Cardiac septum (tissue), 1 donor: ENCODE data around the gene GOT1. TPM values are rescaled to one million over a fixed set of nuclear protein-coding genes. Genes with fewer than 3 reads are reported as not detected.

Experiments
- DNase-seq: peaks from one replicate; pipeline ENCODE4 v3.0.0-alpha.2; 2020; ENCODE audit warnings: low spot score
- intact Hi-C: fragments of 100-400 bp; cut with DNase I; formaldehyde crosslinking; loops from one replicate; pipeline ENCODE4 v1.14.0; 2022
- total RNA-seq: library from RNA; stranded (reverse); fragmentation: NEBNext Ultra II Directional; extraction: Animal tissue kit (Norgen Biotek cat#: 25700); gene quantifications from one replicate; pipeline ENCODE4 v1.2.1, GENCODE V29; 2021
- donor health status: DM: no; HTN: no; CAD: no.

GOT1 gene
- total RNA-seq, 1 donor from 2014 or later: 390 TPM

- intact Hi-C loops: no loop called here
- no peak for DNase-seq
Measured at GRCh38 chr10:99406149-99406548, 24.3 kb downstream of the GOT1 start.

GRCh38 chr10:99403674-99404073 is 26.8 kb downstream of the GOT1 start:
- intact Hi-C loops: no loop called here
- DNase-seq: no peak

DNA sequence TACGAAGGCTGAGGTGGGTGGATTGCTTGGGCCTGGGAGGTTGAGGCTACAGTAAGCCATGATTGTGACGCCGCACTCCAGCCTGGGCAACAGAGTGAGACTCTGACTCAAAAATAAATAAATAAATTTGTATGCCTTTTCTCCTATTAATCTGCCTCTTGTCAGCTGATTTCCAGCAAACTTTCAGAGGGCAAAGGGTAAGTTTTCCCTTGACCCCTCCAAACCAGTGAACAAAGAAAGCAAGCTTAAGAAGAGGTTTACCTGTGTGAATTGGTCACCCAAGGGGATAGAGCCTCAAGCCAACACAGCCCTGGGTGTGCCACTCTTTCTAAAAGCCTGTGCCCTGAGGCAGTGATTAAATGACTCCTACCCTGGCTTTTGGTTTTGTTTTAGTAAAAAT is 30.8 kb downstream of the GOT1 start:
- intact Hi-C loops: no loop called here
- no peak for DNase-seq

DNA sequence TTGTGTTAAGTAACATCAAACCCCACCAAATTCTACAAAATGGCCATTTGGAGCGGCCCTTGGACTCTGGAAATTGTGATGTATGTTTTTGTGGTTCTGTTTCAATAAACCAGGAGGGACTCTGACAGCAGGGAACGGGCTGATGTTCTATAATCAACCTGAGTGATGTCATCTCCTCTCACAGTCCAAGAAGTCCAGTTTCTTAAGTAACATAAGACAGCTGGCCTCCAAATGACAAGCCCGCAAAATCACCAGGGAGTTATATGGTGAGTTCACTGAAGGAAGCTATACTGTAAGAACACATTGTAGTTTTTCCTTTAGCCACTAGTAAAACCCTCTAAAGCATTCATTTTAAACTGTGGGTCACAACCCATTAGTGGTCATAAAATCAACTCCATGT is 34.0 kb downstream of the GOT1 start:
- DNase-seq: no peak
- intact Hi-C loops: no loop called here

- DNase-seq: no peak
- intact Hi-C loops: no loop called here
Measured at GRCh38 chr10:99395750-99396445, 34.5 kb downstream of the GOT1 start.

DNA sequence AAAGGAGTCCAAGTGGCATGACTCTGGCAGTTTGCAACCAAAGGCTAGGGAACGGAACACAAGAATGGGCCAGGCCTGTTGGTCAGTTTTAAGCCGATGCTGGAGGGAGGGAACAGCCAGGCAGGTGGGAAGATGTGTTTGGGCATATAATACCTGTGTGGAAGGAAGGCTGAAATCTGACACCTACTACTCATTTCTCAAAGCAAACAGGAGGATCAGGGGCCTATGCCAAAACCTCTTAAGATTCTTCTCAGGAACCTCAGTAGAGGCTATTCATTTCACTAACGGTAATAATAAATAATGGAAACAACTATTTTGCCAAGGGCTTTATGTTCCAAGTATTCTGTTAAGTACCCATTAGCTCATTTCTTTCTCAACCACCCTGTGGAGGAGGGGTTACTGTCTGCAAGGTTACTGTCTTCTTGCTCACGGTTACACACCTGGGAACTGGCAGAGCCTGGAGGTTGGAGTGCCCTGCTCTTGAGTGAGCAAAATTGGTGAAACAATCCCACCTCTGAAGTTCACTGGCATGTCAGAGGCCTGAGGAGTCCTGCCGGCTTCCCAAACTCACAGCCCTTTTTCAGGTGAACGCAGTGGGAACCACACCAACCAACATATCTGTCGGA is 35.5 kb downstream of the GOT1 start:
- no peak for DNase-seq
- intact Hi-C loops: loop anchor here (5.0 kb wide), 1 partner anchor 37 kb away; the partner anchor contains the start of gene GOT1

DNA sequence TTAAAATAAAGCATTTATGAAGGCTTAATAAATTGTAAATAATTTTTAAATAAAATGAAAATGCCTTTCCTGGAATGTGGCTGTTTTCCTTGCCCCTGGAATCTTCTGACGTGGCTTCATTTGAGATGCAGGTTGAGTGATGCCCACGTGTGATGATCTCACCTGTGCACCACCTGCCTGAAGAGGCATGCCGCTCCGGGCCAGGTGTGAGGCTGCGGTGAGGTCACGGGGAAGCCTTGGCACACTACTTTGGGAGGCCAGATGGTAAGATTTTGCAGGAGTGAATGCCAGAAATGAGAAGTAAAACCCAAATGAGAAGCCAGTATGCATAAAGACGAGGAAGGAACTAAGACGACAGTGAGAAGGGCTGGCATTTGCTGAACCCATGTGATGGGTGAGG is 36.2 kb downstream of the GOT1 start:
- intact Hi-C loops: loop anchor here (5.0 kb wide), 1 partner anchor 38 kb away; the partner anchor contains the start of gene GOT1
- no peak for DNase-seq

DNA sequence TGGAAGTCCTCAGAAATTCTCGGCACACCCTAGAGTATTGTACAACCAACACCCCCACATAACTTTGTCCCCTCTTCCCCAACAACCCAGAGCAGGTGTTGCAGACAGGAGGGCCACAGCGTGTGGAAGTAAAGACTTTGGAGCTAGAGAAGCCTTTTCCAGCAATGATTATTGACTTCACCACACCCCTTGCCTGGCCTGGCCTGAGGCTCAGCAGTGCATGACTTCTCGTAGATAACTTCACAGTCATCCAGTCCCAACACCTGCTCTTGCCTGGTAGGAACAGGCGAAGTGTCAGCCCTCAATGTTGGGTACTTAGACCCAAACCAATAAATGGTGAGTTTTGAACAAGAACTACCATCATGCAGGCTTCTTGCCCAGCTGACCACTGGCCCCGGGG is 36.7 kb downstream of the GOT1 start:
- intact Hi-C loops: loop anchor here (2.0 to 5.0 kb wide), 2 partner anchors 39 to 219 kb away; partner anchors contain the start of gene GOT1
- no peak for DNase-seq

- intact Hi-C loops: loop anchor here (2.0 to 5.0 kb wide), 2 partner anchors 39 to 220 kb away; partner anchors contain the start of gene GOT1
- DNase-seq: no peak
Measured at GRCh38 chr10:99393036-99393435, 37.4 kb downstream of the GOT1 start.

DNA sequence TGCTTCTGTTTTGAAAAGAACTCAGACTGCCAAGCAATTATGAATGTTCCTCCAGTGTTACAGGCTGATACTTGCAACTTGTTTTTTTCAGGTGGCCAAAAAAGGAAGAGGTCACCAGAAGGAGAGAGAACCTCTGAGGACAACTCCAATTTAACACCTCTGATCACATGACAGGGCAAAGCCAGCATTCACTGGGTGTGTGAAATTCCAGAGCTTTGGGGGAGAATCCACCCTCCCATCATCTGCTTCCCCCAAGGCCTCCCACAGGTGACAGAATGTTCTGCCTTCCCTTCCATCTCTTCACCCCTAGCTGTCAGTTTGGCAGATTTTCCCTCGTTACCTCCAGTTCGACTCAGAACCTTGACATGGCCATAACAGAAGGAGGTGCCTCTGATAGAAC is 39.1 kb downstream of the GOT1 start:
- intact Hi-C loops: loop anchor here (5.0 kb wide), 1 partner anchor 41 kb away; the partner anchor contains the start of gene GOT1
- no peak for DNase-seq

DNA sequence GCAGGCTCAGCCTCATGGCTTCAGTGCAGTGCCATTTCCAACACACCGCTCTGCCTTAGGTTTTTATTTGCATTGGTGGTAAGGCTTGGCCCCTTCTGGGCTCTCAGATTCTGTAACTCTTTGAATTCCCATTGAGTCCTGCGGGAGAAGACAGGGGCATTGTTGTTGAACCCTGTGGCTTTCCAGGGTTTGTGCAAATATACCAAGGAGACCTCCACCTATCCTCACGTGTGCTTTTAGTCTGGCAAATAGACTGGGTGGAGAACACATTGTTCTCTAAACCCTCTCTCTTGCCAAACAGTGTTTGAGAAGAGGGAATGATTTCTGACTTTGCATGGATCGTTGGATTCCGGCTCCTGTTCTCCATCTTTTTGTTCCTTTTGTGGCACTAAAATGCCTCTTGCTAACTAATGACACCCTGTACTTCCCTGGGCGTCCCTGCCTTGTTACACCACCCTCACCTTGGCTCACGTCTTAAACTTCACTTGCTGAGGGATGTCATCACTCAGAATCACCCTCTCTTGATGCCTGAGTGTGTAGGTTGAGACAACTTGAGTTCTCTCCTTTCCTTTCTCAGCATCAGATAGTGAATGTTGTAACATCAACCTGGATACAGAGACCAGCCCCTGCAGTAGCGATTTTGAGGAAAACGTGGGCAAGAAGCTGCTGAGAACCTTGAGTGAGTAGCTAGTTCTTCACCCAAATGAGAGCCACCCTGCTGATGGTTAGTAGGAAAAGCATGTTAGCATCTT is 40.5 kb downstream of the GOT1 start:
- DNase-seq: no peak
- intact Hi-C loops: loop anchor here (5.0 kb wide), 1 partner anchor 42 kb away; the partner anchor contains the start of gene GOT1

DNA sequence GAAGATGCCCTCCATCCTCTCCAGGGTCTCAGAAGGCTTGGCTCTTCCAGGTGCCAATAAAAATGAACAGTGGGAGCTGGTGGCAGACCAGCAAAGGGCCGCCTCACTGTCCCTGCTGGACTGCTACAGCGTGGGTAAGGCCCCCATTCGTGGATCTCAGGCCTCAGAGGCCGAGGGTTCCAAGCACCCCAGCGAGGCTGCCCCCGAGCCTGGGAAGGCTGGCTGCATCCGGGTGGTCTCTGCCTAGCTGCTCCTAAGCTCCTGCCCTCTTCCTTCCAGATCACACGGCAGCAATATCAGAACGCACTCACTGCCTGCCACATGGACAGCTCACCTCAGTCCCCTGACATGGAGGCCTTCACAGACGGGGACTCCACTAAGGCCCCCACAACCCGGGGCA is 42.9 kb downstream of the GOT1 start:
- no peak for DNase-seq
- intact Hi-C loops: no loop called here

DNA sequence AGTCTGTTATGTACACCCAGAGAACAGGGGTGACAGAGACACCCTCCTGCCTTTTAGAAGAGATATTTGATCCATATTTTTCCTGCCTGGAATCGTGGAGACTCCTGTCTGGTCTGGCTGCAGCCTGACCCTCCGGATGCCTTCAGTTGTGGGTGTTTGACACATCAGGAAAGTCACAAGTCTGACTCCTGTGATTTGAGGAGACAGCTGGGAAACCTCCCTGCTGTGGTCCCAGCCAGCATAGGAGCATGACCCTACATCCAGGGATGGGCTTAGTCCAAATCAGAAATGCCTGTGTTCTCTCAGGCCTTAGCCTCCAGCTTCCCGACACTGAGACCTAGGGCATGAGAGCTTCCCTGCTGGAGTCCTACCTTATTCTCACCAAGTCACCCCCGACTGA is 43.4 kb downstream of the GOT1 start:
- intact Hi-C loops: no loop called here

DNA sequence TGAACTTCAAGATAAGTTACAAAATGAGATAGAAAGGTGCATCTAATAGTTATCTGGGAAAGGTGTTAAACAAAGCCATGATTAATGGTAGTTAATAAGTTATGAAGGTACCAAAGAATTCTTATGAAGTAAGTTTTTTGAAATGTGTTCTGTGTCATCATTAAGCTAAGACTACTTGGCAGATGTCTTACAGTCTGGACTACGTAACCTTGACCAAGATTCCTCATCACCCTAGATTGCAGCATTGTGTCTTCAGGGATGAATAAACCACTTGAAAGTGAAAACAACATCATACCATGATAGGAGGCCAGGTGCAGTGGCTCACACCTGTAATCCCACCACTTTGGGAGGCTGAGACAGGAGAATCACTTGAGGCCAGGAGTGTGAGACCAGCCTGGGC is 48.2 kb downstream of the GOT1 start:
- no peak for DNase-seq
- intact Hi-C loops: no loop called here

More for the DNA sequence above, 43.4 kb downstream of the GOT1 start:
- DNase-seq: no peak

DNA sequence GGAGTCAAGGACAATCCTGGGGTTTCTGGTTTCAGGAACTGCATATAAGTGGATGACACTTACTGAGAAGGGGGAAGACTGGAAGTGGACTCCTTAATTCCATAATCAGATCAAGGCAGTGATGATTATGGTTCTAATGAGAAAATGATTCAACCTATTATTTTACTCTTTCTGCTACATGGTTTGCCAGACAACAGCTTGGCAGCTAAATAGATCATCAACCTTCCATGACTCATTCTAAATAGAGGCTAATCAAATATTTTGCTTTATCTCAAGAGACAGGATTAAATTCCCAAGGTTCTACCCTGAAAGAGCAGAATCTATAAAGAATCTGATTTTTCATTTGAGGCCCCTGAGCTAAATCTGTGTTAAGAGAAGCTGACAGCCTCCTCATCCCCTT is 55.0 kb downstream of the GOT1 start:
- DNase-seq: no peak
- intact Hi-C loops: no loop called here

- DNase-seq: no peak
- intact Hi-C loops: no loop called here
Measured at GRCh38 chr10:99374972-99375371, 55.5 kb downstream of the GOT1 start.

- DNase-seq: no peak
- intact Hi-C loops: no loop called here
Measured at GRCh38 chr10:99374526-99374925, 55.9 kb downstream of the GOT1 start.

DNA sequence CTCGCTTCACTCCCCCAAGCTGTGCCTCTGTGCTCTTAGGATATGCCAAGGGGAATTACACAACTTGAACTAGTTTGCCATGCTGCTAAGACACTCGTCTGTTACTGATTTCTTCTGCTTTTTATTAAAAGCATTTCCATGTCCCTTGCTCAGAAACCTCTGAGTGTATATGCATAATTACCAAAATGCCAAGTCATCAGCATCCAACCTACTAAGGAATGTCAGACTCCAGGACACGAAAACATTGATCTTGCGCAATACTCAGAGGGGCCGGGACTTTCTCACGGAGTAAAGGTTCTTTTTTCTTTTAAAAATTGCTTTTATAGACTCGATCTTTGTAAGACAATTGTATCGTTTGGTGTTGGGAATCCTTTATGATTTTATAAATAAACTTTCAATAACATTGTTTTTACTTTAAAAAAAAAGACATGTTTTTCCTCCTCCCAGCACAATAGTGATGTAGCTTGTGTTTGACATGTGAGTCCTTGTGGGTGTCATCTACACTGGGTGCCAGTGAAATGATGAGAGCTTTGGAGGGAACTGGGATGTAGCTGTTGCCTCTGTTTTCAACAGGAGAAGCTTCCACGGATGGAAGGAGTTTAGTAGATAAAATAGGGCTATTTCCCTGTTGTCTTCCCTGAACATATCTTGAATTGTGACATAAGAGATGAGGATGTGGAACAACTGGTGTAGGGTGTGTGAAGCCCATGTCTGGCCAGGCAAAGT is 57.7 kb downstream of the GOT1 start:
- intact Hi-C loops: no loop called here
- DNase-seq: no peak

DNA sequence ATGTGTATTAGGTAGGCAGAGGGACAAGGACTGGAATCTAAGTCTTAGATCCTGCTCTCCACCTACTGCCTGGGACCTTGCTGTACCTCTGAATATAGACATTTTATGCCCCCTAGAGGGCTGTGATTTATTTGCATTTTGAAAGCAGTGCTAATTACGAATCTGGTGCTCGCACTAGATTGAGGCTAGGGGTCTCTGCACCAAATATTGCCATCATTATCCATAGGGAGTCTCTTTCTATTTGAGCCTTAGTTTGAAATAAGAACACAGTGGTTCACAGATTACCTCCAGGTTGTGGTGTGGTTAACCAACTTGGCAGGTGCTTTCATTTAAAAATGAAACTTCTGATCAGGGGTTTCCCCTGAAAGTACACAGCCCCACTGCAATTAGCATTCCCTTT is 59.4 kb downstream of the GOT1 start:
- no peak for DNase-seq
- intact Hi-C loops: no loop called here

DNA sequence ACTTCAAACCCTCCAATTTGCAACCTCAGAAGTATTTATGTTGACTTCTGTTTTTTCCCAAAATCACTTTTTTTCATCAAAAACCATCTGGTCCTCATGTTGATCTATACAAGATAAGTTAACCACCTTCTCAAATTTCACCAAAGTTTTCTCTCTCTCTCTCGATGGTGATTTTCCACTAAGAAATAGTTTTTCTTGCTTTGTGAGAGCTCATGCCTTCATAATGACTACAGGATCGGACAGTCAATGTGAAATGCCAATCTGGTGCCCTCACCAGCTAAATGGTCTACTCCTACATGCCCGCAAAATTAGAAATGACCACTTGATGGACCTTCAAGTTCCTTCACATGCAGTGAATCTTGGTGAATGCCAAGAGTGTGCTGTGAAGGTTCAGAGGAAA is 60.9 kb downstream of the GOT1 start:
- DNase-seq: no peak
- intact Hi-C loops: no loop called here
